ENCODE data around the gene DQX1.

DQX1 gene

DNA sequence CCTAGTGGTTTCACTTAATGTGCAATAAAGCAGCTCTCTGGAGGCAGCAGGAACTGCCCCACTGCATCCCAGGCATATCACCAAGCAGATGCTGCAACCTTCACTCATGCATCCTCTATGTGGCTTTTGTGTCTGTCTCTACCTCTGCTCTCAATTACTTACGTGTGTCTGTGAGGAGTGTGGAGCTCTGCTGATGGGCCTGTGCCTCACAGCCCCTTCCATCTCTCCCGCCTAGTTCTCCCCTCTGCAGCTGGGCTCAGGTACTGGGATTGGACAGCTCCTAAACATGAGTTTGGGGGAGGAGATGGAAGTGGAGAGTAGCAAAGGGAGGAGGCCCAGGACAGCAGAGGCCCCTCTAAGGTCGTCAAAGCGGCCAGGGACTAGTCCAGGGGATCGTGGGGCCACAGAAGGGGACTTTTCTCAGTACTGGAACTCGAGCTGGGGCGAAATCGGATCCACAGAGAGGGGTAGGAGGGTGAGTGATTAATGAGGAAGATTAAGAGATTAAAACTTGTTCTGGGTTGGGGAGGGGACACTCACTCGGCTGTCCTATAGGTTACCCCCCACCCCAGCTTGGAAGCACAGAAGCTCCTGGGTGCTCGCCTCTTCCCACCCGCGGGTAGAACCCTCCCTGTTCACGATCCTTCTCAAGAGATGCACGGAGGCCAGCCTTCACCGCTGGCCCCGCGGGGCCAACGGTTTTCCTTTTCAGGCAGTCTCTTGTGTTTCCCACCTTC, 24.5 kb downstream of the DQX1 start:
- H3K27me3 ChIP-seq = peaks cover 79 to 96% (median 94%) of the 10 kb centered on the region in 11 experiments
- H3K27ac ChIP-seq = no peak overlapping the region
- peak overlapping the region in 1 of 10 experiments; percentile 53; a peak in 1 of 20 replicates for H3K4me3 ChIP-seq
- no peak overlapping the region for H3K9ac ChIP-seq
- H3K4me1 ChIP-seq = peaks cover 14 to 60% (median 29%) of the 10 kb centered on the region in 10 experiments
- peaks cover 0 to 10% (median 0%) of the 10 kb centered on the region in 11 experiments; a peak in 1 of 22 replicates for H3K9me3 ChIP-seq (replicated peaks in 1 of 11)
- peaks cover 0 to 55% (median 17%) of the 10 kb centered on the region in 11 experiments; a peak in 14 of 22 replicates for H4K20me1 ChIP-seq
- TF ChIP-seq Cebpa-rat (IDR thresholded peaks at IDR 0.05) = no peak
- H3K36me3 ChIP-seq = peaks cover 11 to 27% (median 18%) of the 10 kb centered on the region in 11 experiments; a peak in 21 of 22 replicates
- H3K4me2 ChIP-seq = peak overlapping the region in 3 of 11 experiments; percentile 94 to 100 (median 98); a peak in 4 of 22 replicates

GRCh38 chr2:74500578-74500946, 25.5 kb downstream of the DQX1 start:
- Histone ChIP-seq H3K9ac (no peak overlapping the region), H3K27me3 (peaks cover 88 to 100% (median 100%) of the 10 kb centered on the region in 11 experiments), H3K9me3 (replicated peaks in 1 of 11) (peaks cover 0 to 10% (median 0%) of the 10 kb centered on the region in 11 experiments; a peak in 1 of 22 replicates), H3K36me3 (peaks cover 5 to 22% (median 13%) of the 10 kb centered on the region in 11 experiments), H3K4me2 (no peak overlapping the region), H3K27ac (no peak overlapping the region), H3K4me3 (no peak overlapping the region), H3K4me1 (peaks cover 5 to 50% (median 19%) of the 10 kb centered on the region in 10 experiments), H4K20me1 (peaks cover 0 to 56% (median 17%) of the 10 kb centered on the region in 11 experiments; a peak in 14 of 22 replicates)
- no peak for TF ChIP-seq Cebpa-rat (IDR thresholded peaks at IDR 0.05)

- Histone ChIP-seq H3K9me3 (replicated peaks in 1 of 11) (peaks cover 0 to 10% (median 0%) of the 10 kb centered on the region in 11 experiments; a peak in 1 of 22 replicates), H3K4me2 (no peak overlapping the region), H3K36me3 (peaks cover under 1 to 18% (median 10%) of the 10 kb centered on the region in 11 experiments; a peak in 14 of 22 replicates), H3K4me1 (peaks cover 0 to 45% (median 15%) of the 10 kb centered on the region in 10 experiments; a peak in 18 of 20 replicates), H3K27me3 (peaks cover 88 to 100% (median 97%) of the 10 kb centered on the region in 11 experiments), H3K9ac (no peak overlapping the region), H3K4me3 (no peak overlapping the region), H4K20me1 (peaks cover 0 to 56% (median 17%) of the 10 kb centered on the region in 11 experiments; a peak in 13 of 22 replicates), H3K27ac (no peak overlapping the region)
- no peak for TF ChIP-seq Cebpa-rat (IDR thresholded peaks at IDR 0.05)
These were observed 26.0 kb downstream of the DQX1 start for GRCh38 chr2:74499940-74500577.

GRCh38 chr2:74499267-74499939, 26.6 kb downstream of the DQX1 start, which contains the start of gene LBX2:
LBX2 (minus strand) TSS chr2:74499603; CDS start chr2:74499537, 66 bp downstream.
- peak within 1 kb of the TSS in 2 of 11 experiments; percentile 5 to 6; a peak in 1 of 22 replicates for H3K4me2 ChIP-seq
- H3K9me3 ChIP-seq (replicated peaks in 1 of 11) = peaks cover 0 to 10% (median 0%) of the 10 kb centered on the region in 11 experiments; a peak in 1 of 22 replicates
- no peak within 1 kb of the TSS for H3K9ac ChIP-seq
- H3K27me3 ChIP-seq = peaks cover 84 to 94% (median 90%) of the 10 kb centered on the region in 11 experiments
- H4K20me1 ChIP-seq = peaks cover 0 to 56% (median 17%) of the 10 kb centered on the region in 11 experiments; a peak in 13 of 22 replicates
- no peak for TF ChIP-seq Cebpa-rat (IDR thresholded peaks at IDR 0.05)
- peaks cover 2 to 19% (median 9%) of the 10 kb centered on the region in 11 experiments; a peak in 15 of 22 replicates for H3K36me3 ChIP-seq
- peaks cover 0 to 39% (median 14%) of the 10 kb centered on the region in 10 experiments; a peak in 18 of 20 replicates for H3K4me1 ChIP-seq
- H3K27ac ChIP-seq = no peak within 1 kb of the TSS
- 0 out of 20 replicates have a peak within 1 kb of the TSS, but pooled peaks of 1 of the 10 experiments have one; percentile 5 for H3K4me3 ChIP-seq

DNA sequence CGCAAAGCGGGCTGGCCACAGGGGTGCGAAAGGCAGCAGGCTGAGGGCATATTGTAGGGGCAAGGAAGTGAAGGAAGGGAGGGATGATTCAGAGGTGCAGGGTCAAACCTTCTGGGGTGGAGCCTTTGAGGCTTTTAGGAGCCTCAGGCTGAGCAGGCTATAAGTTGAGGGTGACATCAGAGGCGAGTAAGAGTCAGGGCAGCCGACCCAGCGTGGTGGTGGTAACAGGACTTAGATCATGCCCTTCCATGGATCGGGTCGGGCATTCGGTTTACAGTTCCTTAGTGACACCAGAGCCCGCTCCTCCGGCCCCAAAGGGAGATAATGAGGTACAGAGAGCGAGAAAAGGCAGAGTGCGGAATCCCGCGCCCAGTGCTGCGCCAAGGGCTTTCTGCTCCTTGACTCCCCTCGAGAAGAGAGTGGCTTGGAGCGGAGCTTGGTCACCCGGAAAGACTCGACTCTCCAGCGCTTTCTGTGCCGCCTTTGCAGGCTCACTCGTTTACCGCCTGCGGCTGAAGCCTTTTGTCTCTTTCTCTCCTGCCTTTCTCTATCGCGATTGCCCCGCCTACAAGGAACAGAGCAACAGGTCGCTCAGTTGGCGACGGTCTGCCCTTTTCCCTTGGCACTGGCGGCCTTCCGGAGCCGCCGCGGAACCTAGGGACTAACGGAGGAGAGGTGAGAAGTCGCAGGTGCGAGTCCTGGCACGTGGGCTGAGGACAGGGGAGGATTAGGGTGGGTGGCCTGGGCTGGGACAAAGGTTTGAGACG, 27.3 kb downstream of the DQX1 start:
- Histone ChIP-seq H3K36me3 (peaks cover 5 to 23% (median 14%) of the 10 kb centered on the region in 11 experiments), H3K27me3 (peaks cover 77 to 87% (median 83%) of the 10 kb centered on the region in 11 experiments), H3K4me1 (peaks cover 0 to 32% (median 14%) of the 10 kb centered on the region in 10 experiments; a peak in 18 of 20 replicates), H3K4me2 (peak overlapping the region in 2 of 11 experiments; percentile 5 to 6; a peak in 2 of 22 replicates), H3K4me3 (0 out of 20 replicates have a peak overlapping the region, but pooled peaks of 1 of the 10 experiments have one; percentile 5), H3K9me3 (replicated peaks in 1 of 11) (peaks cover 0 to 10% (median 0%) of the 10 kb centered on the region in 11 experiments; a peak in 1 of 22 replicates), H3K9ac (no peak overlapping the region), H4K20me1 (peaks cover 0 to 56% (median 17%) of the 10 kb centered on the region in 11 experiments; a peak in 14 of 22 replicates), H3K27ac (no peak overlapping the region)
- no peak for TF ChIP-seq Cebpa-rat (IDR thresholded peaks at IDR 0.05)

GRCh38 chr2:74497777-74498499, 28.1 kb downstream of the DQX1 start:
- Histone ChIP-seq H3K27me3 (peaks cover 69 to 79% (median 76%) of the 10 kb centered on the region in 11 experiments), H3K27ac (no peak overlapping the region)
- TF ChIP-seq Cebpa-rat (IDR thresholded peaks at IDR 0.05) = no peak

More at GRCh38 chr2:74497777-74498499, 28.1 kb downstream of the DQX1 start:
- H3K4me3 ChIP-seq = 0 out of 20 replicates have a peak overlapping the region, but pooled peaks of 1 of the 10 experiments have one; percentile 5
- H3K4me2 ChIP-seq = peak overlapping the region in 2 of 11 experiments; percentile 5 to 6; a peak in 2 of 22 replicates
- peaks cover 13 to 30% (median 21%) of the 10 kb centered on the region in 11 experiments for H3K36me3 ChIP-seq
- H3K4me1 ChIP-seq = peaks cover 0 to 24% (median 8%) of the 10 kb centered on the region in 10 experiments; a peak in 17 of 20 replicates
- H3K9ac ChIP-seq = no peak overlapping the region
- peaks cover 0 to 57% (median 17%) of the 10 kb centered on the region in 11 experiments; a peak in 14 of 22 replicates for H4K20me1 ChIP-seq
- H3K9me3 ChIP-seq (replicated peaks in 1 of 11) = peaks cover 0 to 10% (median 0%) of the 10 kb centered on the region in 11 experiments; a peak in 1 of 22 replicates

Data from BLaER1 treated with 17β-estradiol and CSF1 and Interleukin-3, amounts not matched to agents 10 nM and 100 nM (cell line).